ENCODE data around the gene OLFM2.
"Not testable (repeated sequence)": the region's sequence is repeated elsewhere in the genome, so short reads cannot be mapped to it uniquely, and the experiment has no call there.

GRCh38 chr19:9922782-9923379 is 13.4 kb downstream of the OLFM2 start:
- not testable (repeated sequence) for TF ChIP-seq POLR2A, CTCF (IDR thresholded peaks at IDR 0.05)
